CD4-positive, alpha-beta T cell treated with Interleukin-21 for 1 hour (primary cell): ENCODE data around the gene RIN3.

Source experiments
- DNase-seq: peaks from one replicate; pipeline ENCODE4 v3.0.0-alpha.2; 2020

The RIN3 gene

GRCh38 chr14:92486881-92487280, 26.7 kb upstream of the RIN3 start:
- DNase-seq: no peak

GRCh38 chr14:92487513-92488133, 26.0 kb upstream of the RIN3 start:
- no peak for DNase-seq

- no peak for DNase-seq
These were observed 24.0 kb upstream of the RIN3 start for GRCh38 chr14:92489394-92490238.

DNA sequence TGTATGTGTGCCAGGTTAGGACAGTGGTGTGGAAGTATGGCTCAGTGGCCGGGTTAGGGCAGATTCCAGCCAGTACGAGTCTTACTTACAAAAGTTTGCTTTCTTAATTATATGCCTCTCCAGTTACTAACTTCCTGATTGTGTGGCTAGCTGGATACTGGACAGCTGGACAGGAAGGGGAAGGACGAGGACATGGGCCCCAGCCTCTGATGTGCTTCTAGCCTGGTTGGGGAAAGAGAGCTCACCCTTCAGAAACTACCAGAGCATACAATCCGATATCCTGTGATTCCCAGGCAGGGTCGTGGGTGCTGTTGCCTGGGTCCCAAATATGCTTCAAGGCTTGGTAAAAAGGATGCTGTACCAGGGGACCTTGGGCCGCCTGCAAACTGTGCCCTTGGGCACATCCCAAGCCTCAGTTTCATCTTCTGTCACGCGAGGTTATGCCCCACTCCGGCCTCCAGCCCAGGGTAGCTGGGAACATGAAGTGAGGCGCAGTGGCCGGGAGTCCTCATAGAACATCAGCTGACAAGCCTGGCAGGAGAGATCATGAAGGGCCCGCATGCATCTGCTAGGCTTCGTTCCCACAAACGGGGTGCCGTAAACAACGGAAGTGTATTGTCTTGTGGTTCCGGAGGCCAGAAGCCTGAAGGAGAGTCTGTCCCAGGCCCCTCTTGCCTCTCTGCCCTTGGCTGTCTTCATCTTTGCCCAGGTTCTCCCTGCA, 23.2 kb upstream of the RIN3 start:
- no peak for DNase-seq

DNA sequence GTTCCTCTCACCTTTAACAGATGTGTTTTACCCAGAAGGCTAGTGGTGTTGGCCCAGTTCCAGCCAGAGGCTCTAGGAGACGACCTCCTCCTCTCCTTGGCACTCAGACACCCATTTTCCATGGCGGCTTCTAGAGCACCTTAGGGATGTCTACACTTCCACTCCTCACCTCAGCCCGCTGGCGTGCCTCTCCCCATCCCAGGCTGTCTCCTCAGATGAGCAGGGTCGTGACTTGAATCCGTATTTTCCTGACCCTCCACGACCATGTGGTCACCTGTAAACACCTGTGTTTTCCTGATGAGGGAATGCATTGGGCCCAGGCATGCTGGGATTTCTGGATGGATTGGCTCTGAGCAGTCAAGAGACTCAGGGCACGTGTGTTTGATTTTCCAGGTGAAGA, 21.8 kb upstream of the RIN3 start:
- DNase-seq: no peak

DNA sequence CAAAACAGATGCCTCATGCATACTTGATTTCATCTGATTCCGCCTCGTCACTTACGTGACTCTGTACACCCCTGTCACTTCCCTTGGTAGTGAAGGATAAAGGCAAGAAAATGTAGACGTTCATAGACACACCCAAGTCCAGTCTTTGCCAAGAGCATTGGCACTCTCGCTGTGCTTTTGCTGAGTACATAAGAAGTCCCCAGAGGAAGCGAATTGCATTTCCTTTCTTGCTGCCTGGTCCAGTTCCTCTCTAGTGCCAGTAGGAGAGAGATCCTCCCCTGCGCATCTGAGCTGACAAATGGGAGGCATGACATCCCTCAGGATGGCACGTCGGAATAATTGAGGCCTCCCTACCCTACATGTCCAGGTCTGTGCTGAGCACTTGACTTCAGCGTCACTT, 21.3 kb upstream of the RIN3 start:
- no peak for DNase-seq

DNA sequence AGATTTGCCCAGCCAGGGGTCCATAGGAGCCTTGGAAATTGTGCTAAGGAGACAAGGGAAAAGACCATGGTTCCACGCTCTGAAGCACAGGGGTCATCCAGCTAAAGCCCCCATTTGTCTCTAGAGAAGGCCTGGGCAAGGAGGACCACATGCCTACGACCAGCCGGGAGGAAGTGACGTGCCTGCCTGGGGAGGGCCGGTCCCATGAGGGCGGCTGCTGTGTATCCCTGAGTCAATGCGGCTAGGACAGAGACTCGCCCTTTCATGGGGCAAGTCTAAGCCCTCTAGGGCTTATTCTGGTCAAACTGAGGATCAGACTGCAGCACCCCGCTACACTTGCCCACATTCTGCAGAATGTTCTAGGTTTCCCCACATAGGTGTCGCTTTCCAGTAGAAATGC, 20.6 kb upstream of the RIN3 start:
- DNase-seq: no peak

GRCh38 chr14:92493492-92493891, 20.1 kb upstream of the RIN3 start:
- no peak for DNase-seq

DNA sequence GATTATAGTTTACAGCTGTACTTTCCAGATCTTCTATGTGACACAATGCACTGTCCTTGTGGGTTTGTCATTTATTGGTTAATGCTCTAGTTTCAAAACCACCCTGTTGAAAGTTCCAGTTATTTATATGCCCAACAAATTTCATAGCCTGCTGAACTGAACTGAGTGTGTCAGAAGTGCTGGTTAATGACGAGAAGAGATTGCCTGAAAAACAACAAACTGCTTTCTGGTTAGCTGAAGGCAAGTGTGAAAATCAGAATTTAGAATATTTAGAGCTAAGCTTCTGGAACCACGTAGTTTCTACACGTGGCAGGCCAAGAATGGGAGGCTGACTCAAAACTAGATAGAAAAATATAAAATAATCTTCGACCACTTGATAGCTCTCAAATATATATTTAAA, 19.1 kb upstream of the RIN3 start:
- DNase-seq: no peak

- DNase-seq: no peak
These were observed 18.6 kb upstream of the RIN3 start for GRCh38 chr14:92495027-92495426.

- no peak for DNase-seq
These were observed 17.3 kb upstream of the RIN3 start for GRCh38 chr14:92496191-92496857.

GRCh38 chr14:92497391-92497790, 16.2 kb upstream of the RIN3 start:
- DNase-seq: no peak

DNA sequence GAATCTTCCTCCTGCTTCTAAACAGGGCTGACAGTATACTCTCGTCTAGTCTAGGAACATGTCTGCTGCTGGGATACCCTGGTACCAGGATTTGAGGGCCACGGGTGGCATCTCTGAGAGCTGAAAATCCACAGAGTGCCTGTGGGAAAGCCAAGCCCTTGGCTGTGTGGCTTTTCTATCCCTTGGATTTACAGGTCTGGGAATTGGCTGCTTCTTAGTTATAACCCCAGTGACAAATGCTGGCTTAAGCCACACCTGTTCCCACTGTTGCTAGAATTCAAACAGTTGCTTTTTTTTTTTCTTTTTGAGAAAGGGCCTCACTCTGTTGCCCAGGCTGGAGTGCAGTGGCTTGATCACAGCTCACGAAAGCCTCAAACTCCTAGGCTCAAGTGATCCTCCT, 14.3 kb upstream of the RIN3 start:
- DNase-seq: no peak

DNA sequence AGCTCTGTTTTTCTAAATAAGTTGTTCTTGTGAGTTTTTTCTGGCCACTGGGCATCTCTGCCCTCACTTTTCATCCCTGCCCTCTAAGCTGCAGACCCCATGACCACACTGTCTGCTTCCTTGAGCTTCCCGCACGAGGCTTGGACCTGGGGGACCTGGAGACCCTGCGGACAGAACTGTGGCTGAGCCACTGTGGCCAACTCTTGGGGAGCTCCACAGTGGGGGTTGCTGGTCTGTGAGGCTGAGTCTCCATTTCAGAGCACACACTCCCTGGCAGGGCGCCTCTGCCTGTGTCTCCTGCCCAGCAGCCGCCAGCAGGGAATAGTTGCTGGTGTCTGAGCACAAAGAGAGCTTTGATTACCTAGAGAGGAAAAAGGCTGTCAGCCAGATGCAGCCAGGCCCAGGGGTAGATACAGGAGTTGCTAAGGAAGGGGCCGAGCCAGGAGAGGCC, 13.1 kb upstream of the RIN3 start:
- no peak for DNase-seq

- no peak for DNase-seq
These were observed 11.7 kb upstream of the RIN3 start for GRCh38 chr14:92501891-92502351.

DNA sequence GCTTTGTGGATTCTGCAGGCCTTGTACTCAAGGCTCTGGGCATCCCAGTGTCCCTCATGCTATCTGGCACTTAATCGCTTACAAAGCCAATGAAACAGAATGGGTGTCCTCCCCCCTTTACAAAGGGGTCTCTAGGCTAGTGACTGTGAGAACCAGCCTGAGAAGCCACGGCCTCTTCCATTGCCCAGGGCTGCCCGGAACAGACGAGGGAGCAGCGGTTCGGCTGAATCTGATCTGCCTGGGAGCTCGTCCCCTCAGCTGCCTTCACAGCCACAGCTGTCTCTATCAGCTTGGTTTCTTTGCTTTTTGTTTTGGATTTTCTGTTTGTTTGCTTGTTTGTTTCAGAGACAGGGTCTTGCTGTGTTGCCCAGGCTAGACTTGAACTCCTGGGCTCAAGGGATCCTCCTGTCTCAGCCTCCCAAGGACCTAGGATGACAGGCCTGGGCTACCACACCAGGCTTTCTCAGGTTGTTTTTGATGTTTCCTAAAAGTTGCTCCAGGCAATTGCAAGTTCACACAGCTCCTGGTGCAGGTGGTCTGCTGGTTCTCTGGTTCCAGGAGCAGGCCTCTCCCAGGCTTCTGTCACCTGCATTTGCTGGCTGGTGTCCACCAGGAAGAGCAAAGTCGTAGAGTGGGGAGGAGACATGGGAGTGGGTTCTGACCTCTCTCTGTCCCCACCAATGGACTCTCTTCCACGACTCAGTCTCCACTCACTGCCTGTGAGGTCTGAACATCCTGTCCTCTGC, 10.9 kb upstream of the RIN3 start:
- no peak for DNase-seq

- DNase-seq: no peak
These were observed 9.7 kb upstream of the RIN3 start for GRCh38 chr14:92503756-92504491.

GRCh38 chr14:92505826-92506225, 7.8 kb upstream of the RIN3 start:
- DNase-seq: no peak

GRCh38 chr14:92506231-92506630, 7.3 kb upstream of the RIN3 start:
- DNase-seq: no peak

- no peak for DNase-seq
These were observed 6.3 kb upstream of the RIN3 start for GRCh38 chr14:92507174-92507768.

GRCh38 chr14:92510972-92511371, 2.6 kb upstream of the RIN3 start:
- no peak for DNase-seq
